Testis (tissue), 2 donors: ENCODE data around the gene TBC1D19.

Experiments used
- POLR2A ChIP-seq: fragments of 450-650 bp; IDR thresholded peaks from one replicate; pipeline ENCODE4 v1.6.1; 2017; ENCODE audit warnings: antibody characterized with exemption, mild to moderate bottlenecking, moderate library complexity
- TF ChIP-seq, protein P1 (sequence below), 3 experiments: fragments of 450-650 bp in 2 of 3; fragments of 200-600 bp in 1 of 3; sonication (generic) in 1 of 3; IDR thresholded peaks; one replicate each; pipeline ENCODE4 v1.5.1; 2016 to 2019; ENCODE audit warnings: antibody characterized with exemption in 3 of 3, mild to moderate bottlenecking in 2 of 3, moderate library complexity in 1 of 3

DNA sequence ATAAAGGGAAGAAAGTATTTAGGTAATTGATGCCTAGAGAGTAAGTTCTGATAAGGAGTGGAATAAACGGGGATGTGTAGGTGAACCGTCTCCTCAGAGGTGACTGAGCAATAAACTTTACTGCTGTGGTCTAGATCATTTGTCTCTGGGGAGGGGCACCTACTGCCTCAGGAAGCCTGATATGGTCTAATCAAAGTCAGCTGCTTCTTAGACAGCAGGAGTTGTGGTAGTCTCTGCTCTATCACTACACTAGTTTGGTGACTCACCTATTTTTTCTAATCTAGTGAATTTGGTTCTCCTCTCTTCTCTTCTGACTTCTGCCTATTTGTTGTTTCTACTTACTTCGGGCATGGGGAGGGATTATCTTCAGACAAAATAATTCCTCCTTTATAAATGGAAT lies 181.6 kb downstream of the TBC1D19 start:
- TF ChIP-seq, protein P1, sequence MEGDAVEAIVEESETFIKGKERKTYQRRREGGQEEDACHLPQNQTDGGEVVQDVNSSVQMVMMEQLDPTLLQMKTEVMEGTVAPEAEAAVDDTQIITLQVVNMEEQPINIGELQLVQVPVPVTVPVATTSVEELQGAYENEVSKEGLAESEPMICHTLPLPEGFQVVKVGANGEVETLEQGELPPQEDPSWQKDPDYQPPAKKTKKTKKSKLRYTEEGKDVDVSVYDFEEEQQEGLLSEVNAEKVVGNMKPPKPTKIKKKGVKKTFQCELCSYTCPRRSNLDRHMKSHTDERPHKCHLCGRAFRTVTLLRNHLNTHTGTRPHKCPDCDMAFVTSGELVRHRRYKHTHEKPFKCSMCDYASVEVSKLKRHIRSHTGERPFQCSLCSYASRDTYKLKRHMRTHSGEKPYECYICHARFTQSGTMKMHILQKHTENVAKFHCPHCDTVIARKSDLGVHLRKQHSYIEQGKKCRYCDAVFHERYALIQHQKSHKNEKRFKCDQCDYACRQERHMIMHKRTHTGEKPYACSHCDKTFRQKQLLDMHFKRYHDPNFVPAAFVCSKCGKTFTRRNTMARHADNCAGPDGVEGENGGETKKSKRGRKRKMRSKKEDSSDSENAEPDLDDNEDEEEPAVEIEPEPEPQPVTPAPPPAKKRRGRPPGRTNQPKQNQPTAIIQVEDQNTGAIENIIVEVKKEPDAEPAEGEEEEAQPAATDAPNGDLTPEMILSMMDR (IDR thresholded peaks at IDR 0.05), result no peak
- TF ChIP-seq POLR2A, result no peak
